ENCODE results near the gene SLC2A6.

Gene SLC2A6, protein sequence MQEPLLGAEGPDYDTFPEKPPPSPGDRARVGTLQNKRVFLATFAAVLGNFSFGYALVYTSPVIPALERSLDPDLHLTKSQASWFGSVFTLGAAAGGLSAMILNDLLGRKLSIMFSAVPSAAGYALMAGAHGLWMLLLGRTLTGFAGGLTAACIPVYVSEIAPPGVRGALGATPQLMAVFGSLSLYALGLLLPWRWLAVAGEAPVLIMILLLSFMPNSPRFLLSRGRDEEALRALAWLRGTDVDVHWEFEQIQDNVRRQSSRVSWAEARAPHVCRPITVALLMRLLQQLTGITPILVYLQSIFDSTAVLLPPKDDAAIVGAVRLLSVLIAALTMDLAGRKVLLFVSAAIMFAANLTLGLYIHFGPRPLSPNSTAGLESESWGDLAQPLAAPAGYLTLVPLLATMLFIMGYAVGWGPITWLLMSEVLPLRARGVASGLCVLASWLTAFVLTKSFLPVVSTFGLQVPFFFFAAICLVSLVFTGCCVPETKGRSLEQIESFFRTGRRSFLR

DNA sequence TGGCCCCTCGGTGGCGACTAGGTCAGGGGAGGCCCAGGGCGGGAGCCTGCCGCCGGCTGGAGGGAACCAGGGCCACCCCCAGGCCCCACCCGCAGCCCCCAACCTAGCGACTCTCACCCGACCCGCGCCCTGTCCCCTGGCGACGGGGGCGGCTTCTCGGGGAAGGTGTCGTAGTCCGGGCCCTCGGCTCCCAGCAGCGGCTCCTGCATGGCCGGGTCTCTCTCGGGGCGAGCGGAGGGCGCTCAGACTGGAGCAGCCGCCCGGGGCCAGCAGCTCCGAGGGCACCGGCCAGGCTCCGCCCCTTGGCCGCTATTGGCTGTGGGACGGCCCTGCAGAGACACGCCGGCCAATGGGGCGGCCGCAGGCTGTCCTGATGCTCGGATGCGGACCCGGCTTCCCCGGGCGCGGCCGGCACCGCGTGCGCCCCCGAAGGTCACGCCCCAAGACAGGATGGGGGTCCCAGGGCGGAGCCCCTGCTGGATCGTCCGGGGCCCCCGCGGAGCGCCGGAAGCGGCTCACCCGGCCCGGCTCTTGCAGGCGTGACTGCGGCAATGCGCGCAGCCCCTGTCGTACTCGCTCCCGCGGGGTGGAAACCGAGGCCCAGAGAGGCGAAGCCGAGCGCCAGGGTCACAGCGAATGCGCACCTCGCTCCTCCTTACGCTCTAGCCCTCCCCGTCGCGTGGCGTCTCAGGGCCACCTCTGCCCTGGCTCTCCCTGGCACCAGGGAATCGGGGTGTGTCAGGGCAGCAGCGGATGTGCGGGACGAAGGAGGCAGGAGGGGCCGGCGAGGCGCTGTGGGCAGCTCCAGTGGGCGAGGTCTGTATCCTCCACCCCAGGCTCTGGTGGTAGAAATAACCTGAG is at the start of gene SLC2A6:
SLC2A6 (minus strand) TSS at position 249 of the 861 bp plus-strand sequence; CDS start at position 209, 40 bp downstream.
- DNase-seq = peak; percentile 85

DNA sequence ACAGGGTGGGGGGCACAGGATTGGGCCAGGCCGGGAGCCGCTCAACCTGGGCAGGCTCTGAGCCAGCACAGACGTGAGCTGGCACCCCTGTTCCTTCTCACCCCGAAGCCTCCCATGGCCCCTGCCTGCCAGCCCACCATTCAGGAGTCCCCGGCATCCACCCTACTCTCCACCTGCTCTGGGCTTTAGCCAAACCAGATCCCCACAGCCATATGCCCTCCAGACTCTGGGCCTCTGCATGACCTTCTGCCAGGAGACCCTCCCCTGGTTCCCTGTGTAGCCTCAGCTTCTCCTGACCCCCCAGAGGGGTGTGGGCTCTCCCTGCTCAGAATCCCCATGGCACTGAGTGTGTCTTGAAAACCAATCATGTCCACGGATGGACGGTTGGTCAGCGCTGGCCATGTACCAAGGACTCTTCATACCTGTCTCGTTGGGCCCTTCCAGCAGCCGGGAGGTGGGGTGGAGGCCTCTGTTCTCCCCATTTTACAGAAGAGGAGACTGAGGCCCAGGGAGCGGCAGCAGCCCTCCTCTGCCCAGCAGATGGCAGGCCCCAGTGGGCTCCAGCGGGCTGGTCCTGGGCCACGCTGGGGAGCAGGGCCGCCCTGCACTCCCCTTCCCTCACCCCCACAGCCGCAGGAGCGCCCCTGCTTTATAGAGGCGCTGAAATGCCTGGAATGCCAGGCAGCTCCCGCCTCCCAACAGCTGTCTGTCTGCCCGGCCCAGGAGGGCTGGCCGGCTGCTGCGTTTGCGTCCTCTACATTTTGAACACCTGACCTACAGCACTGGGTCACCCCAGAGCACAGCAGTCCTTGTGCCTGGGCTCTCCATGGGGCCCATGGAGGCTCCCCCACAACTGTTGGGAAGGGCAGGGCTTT is 49.3 kb upstream of the SLC2A6 start:
- DNase-seq = no peak

DNA sequence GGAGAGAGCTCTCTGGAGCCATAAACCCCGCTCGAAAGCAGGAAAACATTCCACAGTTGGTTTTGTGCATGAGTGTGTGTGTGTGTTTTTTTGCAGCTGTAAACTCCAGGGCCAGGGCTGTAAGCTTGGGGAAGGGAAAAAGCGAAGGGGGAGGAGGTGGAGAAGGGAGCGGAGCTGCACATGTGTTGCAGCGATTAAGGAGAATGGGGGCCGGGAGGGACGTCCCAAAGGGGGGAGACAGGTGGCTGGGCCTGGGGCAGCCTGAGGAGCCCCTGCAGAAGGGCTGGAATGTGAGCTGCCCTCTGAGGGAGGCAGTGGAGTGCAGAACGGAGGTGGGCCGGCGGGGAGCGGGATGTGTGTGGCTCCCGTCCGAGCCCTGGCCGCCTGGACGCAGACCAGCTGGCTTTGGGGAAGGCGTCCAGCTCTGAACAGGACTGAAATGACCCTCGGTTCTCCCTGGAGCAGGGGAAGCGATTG is 48.6 kb upstream of the SLC2A6 start:
- no peak for DNase-seq

DNA sequence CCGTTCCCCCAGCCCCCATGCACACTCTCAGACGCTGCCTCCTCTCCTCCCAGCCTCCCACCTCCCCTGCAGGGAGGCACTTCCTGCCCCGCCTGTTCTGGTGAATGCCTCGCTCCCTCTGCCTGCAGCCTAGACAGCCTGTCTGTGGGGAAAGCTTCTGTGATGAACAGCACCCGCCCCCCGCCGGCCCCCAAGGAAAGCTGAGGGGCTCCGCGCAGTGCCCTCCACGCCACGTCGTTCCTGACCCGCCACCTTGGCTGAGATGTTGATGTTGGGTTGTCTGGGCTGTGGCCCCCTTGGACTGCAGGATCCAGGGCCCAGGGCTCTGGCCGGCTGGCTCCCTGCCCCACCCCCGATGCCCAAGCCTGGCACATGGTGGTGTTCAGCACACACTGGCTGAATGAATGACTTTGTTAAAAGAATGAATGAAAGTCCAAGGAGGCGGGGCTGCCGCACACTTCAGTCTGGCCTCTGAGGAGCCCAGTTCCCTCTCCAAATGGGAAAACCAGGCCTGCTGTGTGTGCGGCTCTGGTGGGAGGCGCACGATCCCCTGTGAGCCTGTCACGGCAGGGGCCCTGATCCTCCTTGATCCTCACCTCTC is 47.9 kb upstream of the SLC2A6 start:
- DNase-seq = no peak

DNA sequence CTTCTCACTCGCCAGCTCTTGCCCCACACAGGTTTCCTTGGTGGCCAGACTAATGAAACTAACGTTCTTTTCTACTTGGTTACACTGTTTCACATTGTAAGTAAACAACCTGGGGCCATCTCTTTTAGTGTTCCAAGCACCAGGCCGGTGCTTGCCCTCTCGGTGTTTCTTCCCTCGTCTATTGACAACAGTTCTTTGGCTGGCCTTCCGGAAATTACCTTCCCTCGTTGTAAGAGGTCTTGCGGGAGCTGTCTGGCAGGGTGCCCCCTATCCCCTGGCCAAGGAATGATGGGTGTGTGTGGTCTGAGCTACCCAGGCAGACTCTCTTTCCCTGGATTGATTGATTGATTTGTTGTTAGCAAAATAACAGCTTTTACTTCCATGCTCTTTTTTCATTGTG is 46.8 kb upstream of the SLC2A6 start:
- DNase-seq = no peak

DNA sequence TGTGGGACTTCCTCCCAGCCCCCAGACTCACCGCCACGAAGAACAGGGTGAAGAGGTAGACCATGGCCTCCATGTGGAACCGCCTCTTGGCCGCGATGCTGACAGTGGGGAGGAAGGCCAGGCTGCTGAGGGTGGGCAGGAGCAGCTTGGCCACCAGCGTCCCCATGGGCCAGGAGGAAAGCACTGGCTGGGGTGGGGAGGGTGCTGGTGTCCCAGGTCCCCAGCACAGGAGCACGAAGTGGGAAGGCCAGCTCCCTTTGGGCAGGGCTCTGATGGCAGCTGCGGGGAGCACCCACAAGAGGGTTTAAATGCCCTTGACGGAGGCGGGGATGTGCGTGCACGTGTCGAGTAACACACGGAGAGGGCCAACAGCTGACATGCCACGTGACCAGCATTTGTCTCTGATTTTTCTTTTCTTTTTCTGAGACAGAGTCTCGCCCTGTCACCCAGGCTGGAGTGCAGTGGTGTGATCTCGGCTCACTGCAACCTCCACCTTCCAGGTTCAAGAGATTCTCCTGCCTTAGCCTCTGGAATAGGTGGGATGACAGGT is 45.9 kb upstream of the SLC2A6 start, which contains the start of gene MYMK:
MYMK (minus strand) TSS at position 281 of the 550 bp plus-strand sequence; CDS start at position 166, 115 bp downstream.
- DNase-seq = no peak

DNA sequence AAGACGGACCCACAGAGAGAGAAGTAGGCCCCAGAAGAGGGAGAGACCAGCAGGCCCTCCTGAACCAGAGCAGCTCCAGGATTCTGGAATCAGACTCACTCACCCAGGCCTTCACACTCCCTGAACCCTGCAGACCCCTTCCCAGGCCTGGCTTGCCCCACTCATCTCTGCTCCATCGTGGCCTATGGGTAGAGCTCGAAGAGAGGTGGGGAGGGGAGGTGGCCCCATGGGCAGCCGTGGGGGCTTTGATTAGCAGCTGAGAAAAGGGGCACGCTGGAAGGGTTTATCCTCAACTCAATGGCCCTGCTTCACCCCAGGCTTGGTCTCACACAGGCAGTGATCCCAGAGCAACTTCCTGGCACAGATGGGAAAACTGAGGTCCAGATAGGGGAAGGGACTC is 45.2 kb upstream of the SLC2A6 start:
- DNase-seq = no peak

DNA sequence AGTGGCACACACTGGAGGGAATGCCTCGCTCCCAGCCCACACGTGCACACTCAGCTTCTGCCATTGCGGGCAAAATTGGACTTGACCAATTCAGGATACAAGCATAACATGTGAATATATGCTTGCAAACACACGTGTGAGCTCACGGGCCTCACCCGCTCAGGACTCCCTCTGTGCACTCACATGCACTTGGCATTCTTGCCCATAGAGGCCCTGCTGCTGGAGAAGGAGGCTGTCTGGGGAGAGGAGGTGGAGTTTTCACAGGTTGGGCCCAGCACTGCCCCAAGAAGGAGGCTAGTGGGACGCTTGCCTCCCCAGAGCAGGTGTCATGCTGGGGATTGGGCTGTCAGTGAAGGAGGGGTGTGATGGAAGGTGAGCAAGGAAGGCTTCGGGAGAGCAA is 44.2 kb upstream of the SLC2A6 start:
- no peak for DNase-seq

DNA sequence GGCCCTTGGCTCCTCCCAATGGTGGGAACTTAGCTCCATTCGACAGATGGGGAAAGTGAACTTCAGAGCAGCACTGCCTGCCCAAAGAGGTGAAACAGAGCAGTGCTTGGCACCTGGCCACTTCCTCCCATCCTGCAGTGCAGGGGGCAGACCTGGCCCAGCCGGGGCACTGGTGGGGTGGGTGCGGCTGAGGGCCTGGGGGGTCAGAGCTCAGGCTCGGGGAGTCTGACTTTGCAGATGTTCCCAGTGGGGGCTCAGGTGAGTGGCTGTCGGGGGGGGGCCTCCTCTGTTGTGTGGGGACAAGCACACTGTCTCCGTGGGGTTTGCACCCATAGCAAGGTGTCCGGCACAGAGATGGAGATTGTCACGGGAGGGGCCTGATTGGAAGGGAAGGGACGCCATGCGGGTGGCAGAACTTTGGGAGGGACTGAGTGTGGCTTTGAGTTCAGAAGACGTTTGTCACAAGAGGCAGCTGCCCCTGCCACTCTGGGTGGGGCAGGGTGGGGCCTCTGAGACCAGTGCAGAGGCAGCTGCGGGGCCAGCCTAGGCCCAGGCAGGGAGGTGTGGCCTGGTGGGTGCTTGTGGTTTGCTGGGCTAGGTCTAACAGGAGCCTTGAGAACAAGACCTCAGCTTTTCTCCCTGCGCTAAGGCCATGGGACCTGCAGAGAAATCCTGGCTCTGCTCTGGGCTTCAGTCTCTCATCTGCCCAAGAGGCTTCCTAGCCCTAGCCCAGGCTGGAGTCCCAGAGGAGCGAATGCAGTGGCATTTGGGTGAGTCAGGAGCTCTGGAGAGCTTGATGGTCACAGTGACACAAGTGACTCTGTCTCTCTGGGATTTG is 43.4 kb upstream of the SLC2A6 start:
- DNase-seq = no peak

DNA sequence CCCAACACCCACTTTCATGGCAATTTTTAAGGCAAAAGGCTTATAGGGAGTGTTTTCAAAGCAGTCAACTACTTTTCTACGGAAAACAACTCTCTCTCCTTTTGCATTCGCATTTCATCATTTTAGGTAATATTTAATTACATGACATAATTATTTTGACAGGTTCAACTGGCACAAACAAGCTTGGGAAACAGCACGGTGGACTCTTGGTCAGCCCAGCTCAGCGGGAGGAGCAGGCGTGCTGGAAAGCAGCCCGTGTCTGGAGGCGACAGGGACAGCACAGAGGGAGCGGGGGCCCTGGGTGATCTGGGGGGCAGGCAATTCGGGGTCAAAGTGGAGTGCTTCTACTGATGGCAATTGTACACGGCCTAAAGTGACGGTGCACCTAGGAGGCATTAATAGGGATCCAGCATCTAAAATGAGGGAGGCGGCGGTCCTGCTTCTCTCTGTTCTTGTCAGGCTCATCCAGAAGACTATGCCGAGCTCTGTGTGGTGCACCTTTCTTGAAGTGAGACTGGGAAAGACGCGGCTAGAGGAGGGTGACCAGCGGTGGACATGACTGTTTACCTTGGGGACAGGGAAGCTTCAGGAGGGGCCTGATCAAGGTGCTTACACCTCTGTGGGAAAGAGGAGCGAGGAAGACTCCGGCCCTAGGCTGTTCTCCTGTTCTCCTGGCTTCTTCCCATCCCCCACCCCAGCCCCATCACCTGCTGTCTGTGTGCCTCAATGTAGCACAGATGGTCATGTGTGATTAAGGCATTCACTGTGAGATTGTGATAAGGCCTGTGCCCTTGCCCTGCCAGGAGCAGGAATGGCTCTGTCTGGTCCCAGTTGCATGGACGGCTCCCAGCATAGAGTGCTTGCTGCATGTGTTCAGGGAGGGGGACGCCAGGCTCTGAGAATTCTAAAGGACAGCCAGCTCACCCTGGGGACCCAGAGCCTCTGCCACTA is 42.5 kb upstream of the SLC2A6 start:
- no peak for DNase-seq

DNA sequence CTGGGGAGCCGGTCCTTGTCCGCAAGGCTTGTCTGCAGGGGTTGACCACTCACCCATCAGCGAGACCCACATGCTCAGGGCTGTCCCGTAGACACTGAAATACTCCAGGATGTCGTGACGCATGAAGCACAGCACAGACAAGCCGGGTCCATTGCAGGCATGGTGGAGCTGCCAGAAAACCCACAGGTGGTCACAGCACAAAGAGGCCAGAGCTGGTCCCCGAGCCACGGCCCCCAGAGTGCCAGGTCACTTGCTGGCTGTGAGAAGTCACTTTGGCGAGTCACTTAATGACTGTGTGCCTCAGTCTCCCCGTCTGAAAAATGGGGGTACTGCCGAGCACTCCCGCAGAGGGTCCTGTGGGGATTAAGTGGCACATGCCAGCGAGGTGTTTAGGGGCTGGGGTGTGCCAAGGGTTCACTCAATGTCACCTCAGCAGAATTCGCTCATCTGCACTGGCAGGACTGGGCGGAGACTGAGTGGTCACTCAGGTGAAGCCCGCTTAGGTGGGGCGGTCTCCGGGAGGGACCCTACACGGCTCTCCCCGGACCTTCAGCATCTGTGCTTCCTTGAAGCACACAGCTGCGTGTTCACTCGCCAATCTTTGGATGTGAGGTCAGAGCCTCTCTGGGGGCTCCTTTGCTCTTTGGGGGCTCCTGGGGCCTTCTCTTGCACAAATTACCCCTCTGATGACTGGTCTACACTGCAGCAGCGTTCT is 41.4 kb upstream of the SLC2A6 start:
- no peak for DNase-seq

DNA sequence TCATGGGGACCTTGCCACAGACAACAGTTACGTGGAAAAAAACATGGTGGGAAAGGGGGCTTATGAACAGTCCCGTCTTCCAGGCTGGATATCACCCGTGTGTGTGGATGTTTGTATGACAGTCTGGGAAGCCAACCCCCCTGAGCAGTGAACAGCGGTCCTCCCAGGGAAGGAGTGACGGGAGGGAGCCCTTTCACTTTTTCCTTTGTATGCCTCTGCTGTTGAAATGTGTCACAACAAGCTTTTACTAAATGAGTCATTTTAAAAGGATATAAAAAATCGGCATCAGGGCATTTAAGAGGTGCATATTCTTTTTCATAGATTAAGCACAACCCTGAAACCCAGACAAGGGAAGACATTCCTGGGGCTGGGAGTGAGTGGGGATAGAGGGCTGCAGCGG is 40.8 kb upstream of the SLC2A6 start:
- DNase-seq = no peak

DNA sequence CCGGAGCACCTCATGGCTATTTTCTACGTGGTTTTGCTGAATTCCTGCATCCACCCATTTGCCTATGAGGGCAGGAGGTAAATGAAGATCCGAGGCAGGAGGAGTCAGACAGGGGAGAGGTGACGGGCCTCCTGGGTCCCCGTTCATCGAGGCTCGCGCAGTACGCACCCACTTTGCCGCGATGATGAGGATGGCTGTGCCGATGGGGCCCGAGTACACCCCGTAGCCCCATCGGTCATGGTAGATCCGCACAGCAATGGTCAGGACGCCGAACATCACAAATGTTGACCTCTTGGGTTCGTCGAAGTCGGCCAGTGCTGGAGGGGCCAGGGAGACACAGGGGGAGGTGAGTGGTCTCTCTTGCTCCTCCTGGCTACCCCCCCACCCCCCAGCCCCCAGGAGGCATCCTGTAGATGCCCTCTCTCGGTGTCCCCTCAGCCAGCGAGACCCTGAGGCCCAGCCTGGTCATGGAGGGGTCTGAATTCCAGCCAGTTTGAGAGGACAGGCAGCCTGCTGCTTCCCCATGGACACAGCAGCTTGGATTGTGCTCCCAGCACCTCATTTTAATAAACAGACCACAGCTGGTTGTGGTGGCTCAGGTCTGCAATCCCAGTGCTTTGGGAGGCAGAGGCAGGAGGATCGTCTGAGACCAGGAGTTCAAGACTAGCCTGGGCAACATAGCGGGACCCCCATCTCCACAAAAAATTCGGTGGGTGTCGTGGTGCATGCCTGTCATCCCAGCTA is 40.0 kb upstream of the SLC2A6 start:
- DNase-seq = no peak

DNA sequence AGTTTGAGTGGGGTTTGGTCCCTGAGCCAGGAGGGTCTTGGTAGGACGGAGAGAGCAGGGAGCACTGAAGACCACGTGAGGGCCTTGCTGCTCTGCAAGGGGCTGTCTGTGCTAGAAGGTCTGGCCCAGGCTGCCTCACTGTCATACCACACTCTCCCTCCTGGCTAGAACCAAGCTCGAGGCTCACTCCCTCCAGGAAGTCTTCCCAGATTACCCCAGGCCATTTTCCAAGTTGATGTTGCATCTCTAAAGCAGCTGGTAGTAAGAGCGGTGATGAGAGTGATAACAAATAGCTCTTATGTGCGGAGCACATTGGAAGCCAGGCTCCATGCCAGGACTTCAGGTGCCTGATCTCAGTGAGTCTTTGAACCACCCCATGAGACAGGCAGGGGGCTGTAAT is 39.3 kb upstream of the SLC2A6 start:
- DNase-seq = no peak

DNA sequence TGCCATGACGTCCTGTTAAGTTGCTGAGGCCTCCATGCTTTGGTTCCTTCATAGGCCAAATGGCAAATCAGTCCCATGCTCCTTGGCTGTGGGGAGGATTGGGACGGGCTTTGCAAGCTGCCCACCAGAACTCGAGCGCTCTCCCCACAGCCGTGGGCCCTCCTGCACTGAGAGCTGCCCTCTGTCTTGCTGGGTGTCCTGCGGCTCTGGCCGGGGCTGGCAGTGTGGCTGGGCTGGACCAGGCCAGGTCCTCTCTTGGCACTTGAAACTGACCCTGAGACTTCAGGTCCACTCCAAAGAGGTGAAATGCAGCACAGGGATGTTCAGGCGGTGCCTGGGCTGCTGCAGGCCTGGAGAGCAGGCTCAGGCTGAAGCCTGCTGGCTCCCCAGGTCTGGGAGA is 38.8 kb upstream of the SLC2A6 start:
- DNase-seq = no peak

DNA sequence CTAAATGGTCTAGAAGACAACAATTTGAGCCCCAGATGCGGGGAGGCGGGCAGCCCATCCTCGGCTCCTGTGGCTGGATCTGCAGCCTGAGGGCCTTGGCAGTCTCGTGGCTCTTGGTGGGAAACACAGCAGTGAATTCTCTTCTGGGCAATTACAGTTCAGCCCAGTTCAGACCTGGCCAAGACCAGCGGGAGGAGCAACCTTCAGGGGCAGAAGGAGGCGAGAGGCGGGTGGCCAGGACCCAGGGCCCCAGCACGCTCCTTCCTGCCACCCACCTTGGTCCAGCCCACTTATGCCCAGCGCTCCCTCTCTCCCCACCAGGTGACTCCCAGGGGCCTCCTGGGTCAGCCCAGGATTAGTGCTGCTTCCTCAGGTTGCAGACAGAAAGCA is 38.1 kb upstream of the SLC2A6 start:
- DNase-seq = no peak

DNA sequence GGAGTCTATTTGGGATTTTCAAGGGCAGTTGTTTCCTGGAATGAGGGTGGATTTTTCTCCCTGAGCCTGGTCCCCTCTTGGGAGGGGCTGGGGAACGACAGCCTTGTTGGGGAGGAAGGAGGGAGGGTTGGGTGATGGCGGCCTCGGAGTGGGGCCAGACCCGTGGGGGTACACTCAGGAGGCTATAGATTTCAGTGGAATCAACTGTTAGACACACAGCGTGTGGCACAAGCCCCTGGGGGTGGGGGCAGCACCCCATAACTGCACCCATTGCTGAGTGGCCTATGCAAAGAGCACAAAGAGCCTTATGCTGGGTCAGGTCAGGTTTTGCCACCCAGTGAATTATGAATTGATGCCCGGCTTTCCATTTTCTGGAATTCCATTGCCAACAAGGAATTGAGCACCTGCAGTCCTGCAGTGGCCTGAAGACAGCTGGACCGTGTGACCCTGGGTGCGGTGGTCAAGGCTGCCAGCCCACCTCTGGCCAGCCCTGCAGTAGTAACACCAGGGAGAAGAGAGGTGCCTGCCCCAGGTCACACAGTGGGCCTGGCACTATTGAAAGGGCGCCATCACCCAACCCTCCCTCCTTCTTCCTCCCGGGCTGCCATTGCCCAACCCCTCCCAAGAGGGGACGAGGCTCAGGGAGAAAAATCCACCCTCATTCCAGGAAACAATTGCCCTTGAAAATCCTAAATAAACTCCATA is 37.5 kb upstream of the SLC2A6 start:
- DNase-seq = no peak
